Neural progenitor cell (in vitro differentiated cells): ENCODE measurements around the gene ZNF615.

Experiments used
- EZH2 ChIP-seq: fragments of 200-600 bp; sonication (generic); IDR thresholded peaks from 2 replicates; pipeline ENCODE4 v1.6.1; 2017; ENCODE audit warnings: antibody characterized with exemption, mild to moderate bottlenecking, moderate library complexity
- EZH2phosphoT487 ChIP-seq: fragments of 200-600 bp; sonication (generic); IDR thresholded peaks from 2 replicates; pipeline ENCODE4 v1.6.1; 2017; ENCODE audit warnings: antibody characterized with exemption
- TF ChIP-seq, protein P1 (sequence below): fragments of 200-600 bp; sonication (generic); IDR thresholded peaks from 2 replicates; pipeline ENCODE4 v1.5.1; 2017; ENCODE audit warnings: antibody characterized with exemption, mild to moderate bottlenecking

DNA sequence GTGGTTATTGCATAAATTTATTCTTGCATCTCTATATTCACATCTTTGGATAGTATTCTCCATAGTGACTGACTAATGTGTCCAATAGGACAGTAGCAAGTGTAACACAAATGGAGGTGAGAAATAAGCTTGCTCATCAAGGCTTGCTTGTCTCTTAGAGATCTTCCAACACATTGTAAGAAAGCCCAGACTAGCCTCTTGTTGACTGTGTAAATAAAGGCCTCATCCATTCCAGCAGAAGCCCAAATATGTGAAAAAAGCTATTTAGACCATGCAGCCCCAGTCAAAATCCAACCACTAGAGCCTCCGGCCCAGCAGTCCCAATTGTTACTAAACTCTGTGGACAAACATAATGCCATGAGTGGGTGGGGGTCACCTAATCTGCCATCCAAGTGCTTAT lies 2.7 kb upstream of the ZNF615 start:
- TF ChIP-seq, protein P1, sequence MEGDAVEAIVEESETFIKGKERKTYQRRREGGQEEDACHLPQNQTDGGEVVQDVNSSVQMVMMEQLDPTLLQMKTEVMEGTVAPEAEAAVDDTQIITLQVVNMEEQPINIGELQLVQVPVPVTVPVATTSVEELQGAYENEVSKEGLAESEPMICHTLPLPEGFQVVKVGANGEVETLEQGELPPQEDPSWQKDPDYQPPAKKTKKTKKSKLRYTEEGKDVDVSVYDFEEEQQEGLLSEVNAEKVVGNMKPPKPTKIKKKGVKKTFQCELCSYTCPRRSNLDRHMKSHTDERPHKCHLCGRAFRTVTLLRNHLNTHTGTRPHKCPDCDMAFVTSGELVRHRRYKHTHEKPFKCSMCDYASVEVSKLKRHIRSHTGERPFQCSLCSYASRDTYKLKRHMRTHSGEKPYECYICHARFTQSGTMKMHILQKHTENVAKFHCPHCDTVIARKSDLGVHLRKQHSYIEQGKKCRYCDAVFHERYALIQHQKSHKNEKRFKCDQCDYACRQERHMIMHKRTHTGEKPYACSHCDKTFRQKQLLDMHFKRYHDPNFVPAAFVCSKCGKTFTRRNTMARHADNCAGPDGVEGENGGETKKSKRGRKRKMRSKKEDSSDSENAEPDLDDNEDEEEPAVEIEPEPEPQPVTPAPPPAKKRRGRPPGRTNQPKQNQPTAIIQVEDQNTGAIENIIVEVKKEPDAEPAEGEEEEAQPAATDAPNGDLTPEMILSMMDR, result no peak
- TF ChIP-seq EZH2 (no peak), EZH2phosphoT487 (no peak)
